Breast epithelium (tissue), 4 donors: ENCODE data around the gene MADCAM1. TPM values are rescaled to one million over a fixed set of nuclear protein-coding genes. Genes with fewer than 3 reads are reported as not detected.

Experiments
- DNase-seq, 2 donors: peaks; one replicate each; pipeline ENCODE4 v3.0.0-alpha.2; 2019; ENCODE audit warnings: low spot score in 2 of 2
- H3K27ac ChIP-seq, 2 donors: fragments of 200-600 bp; sonication (generic) in 1 of 2; one replicate each; pipeline ENCODE4 v1.5.1; 2016 to 2019; ENCODE audit warnings: mild to moderate bottlenecking in 1 of 2
- H3K27me3 ChIP-seq, 2 donors: fragments of 200-600 bp; sonication (generic) in 1 of 2; one replicate each; pipeline versions ENCODE4 v1.5.1 to v1.6.0; 2017 to 2019; ENCODE audit warnings: control low read depth in 1 of 2, mild to moderate bottlenecking in 1 of 2
- H3K36me3 ChIP-seq: fragments of 200-600 bp; one replicate; pipeline ENCODE4 v1.5.1; 2019
- H3K4me1 ChIP-seq, 2 donors: fragments of 200-600 bp; sonication (generic); one replicate each; pipeline ENCODE4 v1.5.1; 2016 to 2019; ENCODE audit warnings: control low read depth in 1 of 2
- H3K4me3 ChIP-seq, 3 donors: fragments of 200-600 bp; sonication (generic); 1 replicate in 2 of 3; 2 replicates in 1 of 3; pipeline ENCODE4 v1.5.1; 2016 to 2019; ENCODE audit warnings: mild to moderate bottlenecking in 3 of 3, moderate library complexity in 2 of 3
- H3K9me3 ChIP-seq, 2 donors: fragments of 200-600 bp; sonication (generic) in 1 of 2; one replicate each; pipeline ENCODE4 v1.5.1; 2016 to 2019; ENCODE audit warnings: control low read depth in 1 of 2
- POLR2A ChIP-seq: fragments of 450-650 bp; IDR thresholded peaks from one replicate; pipeline ENCODE4 v1.6.1; 2016; ENCODE audit warnings: antibody characterized with exemption, mild to moderate bottlenecking, moderate library complexity
- POLR2AphosphoS5 ChIP-seq, 3 donors: sonication (generic); formaldehyde crosslinking; IDR thresholded peaks; one replicate each; pipeline ENCODE4 v1.6.1; 2017; ENCODE audit warnings: antibody characterized with exemption in 3 of 3
- intact Hi-C: fragments of 100-400 bp; cut with DNase I; formaldehyde crosslinking; loops from one replicate; pipeline ENCODE4 v1.15.1; 2023; ENCODE audit warnings: low total_unique reads
- total RNA-seq, 3 donors: library from RNA; depleted of rRNA; stranded (reverse); fragments of >200 nt; gene quantifications; one replicate each; pipeline ENCODE4 v1.1.0, GENCODE V29; 2016
- TF ChIP-seq, protein P1 (sequence below), 3 donors: fragments of 450-650 bp; IDR thresholded peaks; one replicate each; pipeline ENCODE4 v1.5.1; 2016 to 2017; ENCODE audit warnings: antibody characterized with exemption in 3 of 3, mild to moderate bottlenecking in 3 of 3, moderate library complexity in 3 of 3

Gene MADCAM1
- total RNA-seq, 3 donors from 2014 or later = 0.66 TPM; not detected in 2

DNA sequence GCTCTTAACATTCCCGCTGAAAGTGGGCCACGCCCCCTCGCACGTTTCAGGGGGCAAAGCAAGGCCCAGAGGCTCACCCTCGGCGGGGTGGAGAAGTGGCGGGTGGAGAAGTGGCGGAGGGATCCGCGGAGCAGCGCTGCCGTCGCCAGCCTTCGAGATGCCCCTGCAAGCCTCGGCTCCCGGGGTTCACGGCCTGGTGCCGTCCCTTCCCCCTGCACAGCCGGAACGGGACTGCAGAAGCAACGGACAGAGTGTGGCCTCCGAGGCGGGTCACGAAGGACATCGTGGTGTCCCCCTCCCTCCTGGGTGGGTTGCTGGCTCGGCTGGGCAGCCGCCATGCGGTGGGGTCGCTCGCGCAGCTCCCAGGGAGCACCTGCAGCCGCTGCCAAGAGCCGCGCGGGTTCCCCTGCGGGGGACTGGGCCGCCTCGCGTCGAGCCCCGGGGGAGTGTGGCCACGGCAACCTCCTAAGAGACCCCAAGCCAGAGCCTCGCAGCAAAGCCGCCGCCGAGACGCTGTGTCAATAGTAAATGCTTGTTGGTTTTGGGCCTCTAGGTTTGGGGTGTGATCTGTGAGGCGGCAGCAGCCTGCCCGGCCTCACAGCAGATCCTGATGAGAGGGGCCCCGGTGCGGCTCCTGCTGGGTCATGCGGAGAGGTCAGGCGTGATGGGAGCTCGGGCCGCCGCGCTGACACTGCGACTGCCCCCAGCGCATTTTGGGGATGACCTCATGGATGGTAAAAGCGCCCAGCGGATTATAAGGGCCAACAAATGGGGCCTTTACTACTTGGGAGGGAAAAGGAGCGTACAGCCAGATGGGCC is 16.5 kb downstream of the MADCAM1 start:
- Histone ChIP-seq H3K27ac (no peak overlapping the region), H3K4me3 (no peak overlapping the region)
- no peak for TF ChIP-seq POLR2AphosphoS5 (IDR thresholded peaks at IDR 0.05)
- TF ChIP-seq, protein P1, sequence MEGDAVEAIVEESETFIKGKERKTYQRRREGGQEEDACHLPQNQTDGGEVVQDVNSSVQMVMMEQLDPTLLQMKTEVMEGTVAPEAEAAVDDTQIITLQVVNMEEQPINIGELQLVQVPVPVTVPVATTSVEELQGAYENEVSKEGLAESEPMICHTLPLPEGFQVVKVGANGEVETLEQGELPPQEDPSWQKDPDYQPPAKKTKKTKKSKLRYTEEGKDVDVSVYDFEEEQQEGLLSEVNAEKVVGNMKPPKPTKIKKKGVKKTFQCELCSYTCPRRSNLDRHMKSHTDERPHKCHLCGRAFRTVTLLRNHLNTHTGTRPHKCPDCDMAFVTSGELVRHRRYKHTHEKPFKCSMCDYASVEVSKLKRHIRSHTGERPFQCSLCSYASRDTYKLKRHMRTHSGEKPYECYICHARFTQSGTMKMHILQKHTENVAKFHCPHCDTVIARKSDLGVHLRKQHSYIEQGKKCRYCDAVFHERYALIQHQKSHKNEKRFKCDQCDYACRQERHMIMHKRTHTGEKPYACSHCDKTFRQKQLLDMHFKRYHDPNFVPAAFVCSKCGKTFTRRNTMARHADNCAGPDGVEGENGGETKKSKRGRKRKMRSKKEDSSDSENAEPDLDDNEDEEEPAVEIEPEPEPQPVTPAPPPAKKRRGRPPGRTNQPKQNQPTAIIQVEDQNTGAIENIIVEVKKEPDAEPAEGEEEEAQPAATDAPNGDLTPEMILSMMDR (IDR thresholded peaks at IDR 0.05) = no peak
- TF ChIP-seq POLR2A = no peak

DNA sequence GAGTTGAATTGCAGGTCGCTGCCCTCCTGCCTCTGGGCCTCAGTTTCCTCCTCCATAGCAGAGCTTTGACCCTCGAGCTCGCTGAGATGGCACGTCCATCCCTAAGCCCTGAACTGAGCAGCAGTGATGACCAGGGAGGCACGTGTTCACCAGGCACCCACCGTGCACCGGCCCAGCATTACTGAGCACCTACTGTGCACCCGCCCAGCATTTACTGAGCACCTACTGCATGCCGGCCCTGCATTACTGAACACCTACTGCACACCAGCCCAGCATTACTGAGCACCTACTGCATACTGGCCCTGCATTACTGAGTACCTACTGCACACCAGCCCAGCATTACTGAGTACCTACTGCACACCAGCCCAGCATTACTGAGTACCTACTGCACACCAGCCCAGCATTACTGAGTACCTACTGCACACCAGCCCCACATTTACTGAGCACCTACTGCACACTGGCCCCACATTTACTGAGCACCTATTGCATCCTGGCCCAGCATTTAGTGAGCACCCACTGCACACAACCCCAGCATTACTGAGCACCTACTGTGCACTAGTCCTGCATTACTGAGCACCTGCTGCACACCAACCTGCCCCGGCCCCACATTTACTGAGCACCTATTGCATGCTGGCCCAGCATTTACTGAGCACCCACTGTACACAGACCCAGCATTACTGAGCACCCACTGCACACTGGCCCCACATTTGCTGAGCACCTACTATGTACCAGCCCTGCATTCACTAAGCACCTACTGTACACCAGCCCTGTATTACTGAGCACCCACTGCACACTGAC is 17.3 kb downstream of the MADCAM1 start:
- Histone ChIP-seq H3K4me3 (no peak overlapping the region), H3K27me3 (no peaks in the 10 kb centered on the region), H3K27ac (no peak overlapping the region), H3K9me3 (no peaks in the 10 kb centered on the region), H3K36me3 (no peaks in the 10 kb centered on the region), H3K4me1 (peaks cover 0 to 5% of the 10 kb centered on the region in 2 donors)
- DNase-seq = no peak
- intact Hi-C loops = no loop called here
- TF ChIP-seq, protein P1 (IDR thresholded peaks at IDR 0.05) = no peak
- no peak for TF ChIP-seq POLR2A
- TF ChIP-seq POLR2AphosphoS5 (IDR thresholded peaks at IDR 0.05) = no peak

More for the DNA sequence above, 16.5 kb downstream of the MADCAM1 start:
- intact Hi-C loops = no loop called here
- DNase-seq = no peak
- H3K27me3 ChIP-seq = no peaks in the 10 kb centered on the region
- H3K36me3 ChIP-seq = no peaks in the 10 kb centered on the region
- H3K9me3 ChIP-seq = no peaks in the 10 kb centered on the region
- H3K4me1 ChIP-seq = peaks cover 0 to 5% of the 10 kb centered on the region in 2 donors

DNA sequence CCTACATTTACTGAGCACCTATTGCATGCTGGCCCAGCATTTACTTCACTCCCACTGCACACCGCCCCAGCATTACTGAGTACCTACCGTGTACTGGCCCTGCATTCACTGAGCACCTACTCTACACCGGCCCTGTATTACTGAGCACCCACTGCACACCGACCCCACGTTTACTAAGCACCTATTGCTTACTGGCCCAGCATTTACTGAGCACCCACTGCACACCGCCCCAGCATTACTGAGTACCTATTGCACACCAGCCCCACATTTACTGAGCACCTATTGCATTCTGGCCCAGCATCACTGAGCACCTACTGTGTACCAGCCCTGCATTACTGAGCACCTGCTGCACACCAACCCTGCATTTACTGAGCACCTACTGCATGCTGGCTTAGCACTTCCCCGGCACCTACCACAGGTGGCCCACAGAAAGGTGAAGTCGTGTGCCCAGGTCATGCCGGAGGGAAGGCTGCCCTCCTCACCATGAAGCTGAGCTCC is 17.9 kb downstream of the MADCAM1 start:
- no peak for DNase-seq
- no peaks in the 10 kb centered on the region for H3K27me3 ChIP-seq
- TF ChIP-seq POLR2A (no peak), POLR2AphosphoS5 (IDR thresholded peaks at IDR 0.05) (no peak)
- TF ChIP-seq, protein P1 (IDR thresholded peaks at IDR 0.05) = no peak
- peaks cover 0 to 5% of the 10 kb centered on the region in 2 donors for H3K4me1 ChIP-seq
- H3K9me3 ChIP-seq = no peaks in the 10 kb centered on the region
- no peak overlapping the region for H3K4me3 ChIP-seq
- H3K36me3 ChIP-seq = no peaks in the 10 kb centered on the region
- H3K27ac ChIP-seq = no peak overlapping the region
- intact Hi-C loops = no loop called here

GRCh38 chr19:517721-518597 is 21.7 kb downstream of the MADCAM1 start:
- Histone ChIP-seq H3K36me3 (no peaks in the 10 kb centered on the region), H3K9me3 (no peaks in the 10 kb centered on the region), H3K4me3 (no peak overlapping the region), H3K27ac (no peak overlapping the region), H3K4me1 (no peaks in the 10 kb centered on the region), H3K27me3 (no peaks in the 10 kb centered on the region)
- intact Hi-C loops = no loop called here
- TF ChIP-seq POLR2AphosphoS5 (IDR thresholded peaks at IDR 0.05) = no peak
- no peak for TF ChIP-seq POLR2A
- TF ChIP-seq, protein P1 (IDR thresholded peaks at IDR 0.05) = no peak
- no peak for DNase-seq
